Osteoblast (primary cell): ENCODE measurements around the gene ITGB3BP. TPM values are rescaled to one million over a fixed set of nuclear protein-coding genes. Genes with fewer than 3 reads are reported as not detected.

Experiments used
- DNase-seq: peaks from one replicate; pipeline ENCODE4 v3.0.0; 2011; ENCODE audit warnings: low spot score, mixed read lengths; ENCODE audit not compliant: insufficient read length; ENCODE audit errors: missing footprints
- H2AFZ ChIP-seq: 2 replicates; pipeline ENCODE4 v1.6.0; 2011; ENCODE audit warnings: mild to moderate bottlenecking, low read length
- H3K27ac ChIP-seq: 2 replicates; pipeline ENCODE4 v1.5.1; 2011; ENCODE audit warnings: mild to moderate bottlenecking, low read depth, low read length, moderate library complexity
- H3K27me3 ChIP-seq: 2 replicates; pipeline ENCODE4 v1.6.0; 2012; ENCODE audit warnings: mild to moderate bottlenecking, control low read depth, inconsistent platforms, low read length, moderate library complexity; ENCODE audit not compliant: insufficient read depth
- H3K36me3 ChIP-seq: 2 replicates; pipeline ENCODE4 v1.5.1; 2011; ENCODE audit warnings: mild to moderate bottlenecking, low read length, control low read depth, moderate library complexity; ENCODE audit not compliant: insufficient read depth
- H3K4me1 ChIP-seq: 2 replicates; pipeline ENCODE4 v1.5.1; 2011; ENCODE audit warnings: mild to moderate bottlenecking, low read length, control low read depth, moderate library complexity; ENCODE audit not compliant: insufficient read depth
- H3K4me2 ChIP-seq: 2 replicates; pipeline ENCODE4 v1.6.0; 2011; ENCODE audit warnings: mild to moderate bottlenecking, low read length; ENCODE audit not compliant: insufficient read depth
- H3K4me3 ChIP-seq: fragments of 200-600 bp; sonication (generic); 3 replicates; pipeline ENCODE4 v1.5.1; 2012; ENCODE audit warnings: mild to moderate bottlenecking, low read length, inconsistent platforms; ENCODE audit not compliant: insufficient read depth
- H3K79me2 ChIP-seq: 2 replicates; pipeline ENCODE4 v1.6.0; 2012; ENCODE audit warnings: mild to moderate bottlenecking, low read length, control low read depth, inconsistent platforms; ENCODE audit not compliant: insufficient read depth
- H3K9me3 ChIP-seq: 2 replicates; pipeline ENCODE4 v1.5.1; 2011; ENCODE audit warnings: low read depth, low read length, control low read depth
- H4K20me1 ChIP-seq: 2 replicates; pipeline ENCODE4 v1.6.0; 2012; ENCODE audit warnings: mild to moderate bottlenecking, low read length, control low read depth; ENCODE audit not compliant: insufficient read depth
- total RNA-seq: library from RNA; depleted of rRNA; stranded (reverse); fragments of >200 nt; gene quantifications from 2 replicates; pipeline ENCODE4 v1.2.3, GENCODE V29; 2012
- TF ChIP-seq, protein P1 (sequence below): IDR thresholded peaks from 2 replicates; pipeline ENCODE4 v1.5.1; 2011; ENCODE audit warnings: mild to moderate bottlenecking, low read depth, low read length, moderate library complexity; ENCODE audit errors: extremely low read depth

Gene ITGB3BP
- total RNA-seq, 1 donor: 10.5 TPM

DNA sequence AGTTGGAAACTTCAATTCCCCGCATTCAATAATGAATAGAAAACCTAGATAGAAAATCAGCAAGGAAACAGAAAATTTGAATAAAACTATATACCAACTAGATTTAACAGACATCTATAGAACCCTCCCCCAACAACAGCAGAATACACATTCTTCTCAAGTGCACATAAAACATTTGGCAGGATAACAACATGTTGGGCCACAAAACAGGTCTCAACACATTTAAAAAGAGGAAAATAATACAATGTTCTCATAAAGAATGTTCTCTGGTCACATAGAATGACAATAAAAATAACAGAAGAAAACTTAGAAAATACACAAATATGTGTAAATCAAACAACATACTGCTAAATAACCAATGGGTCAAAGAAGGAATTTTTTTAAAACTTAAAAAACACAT, 24.9 kb downstream of the ITGB3BP start:
- Histone ChIP-seq H4K20me1 (no peaks in the 10 kb centered on the region), H3K27ac (no peak overlapping the region), H3K9me3 (no peaks in the 10 kb centered on the region), H3K4me2 (no peak overlapping the region), H3K36me3 (no peaks in the 10 kb centered on the region), H3K79me2 (no peaks in the 10 kb centered on the region), H2AFZ (no peak overlapping the region), H3K4me1 (no peaks in the 10 kb centered on the region), H3K4me3 (no peak overlapping the region), H3K27me3 (no peaks in the 10 kb centered on the region)
- TF ChIP-seq, protein P1, sequence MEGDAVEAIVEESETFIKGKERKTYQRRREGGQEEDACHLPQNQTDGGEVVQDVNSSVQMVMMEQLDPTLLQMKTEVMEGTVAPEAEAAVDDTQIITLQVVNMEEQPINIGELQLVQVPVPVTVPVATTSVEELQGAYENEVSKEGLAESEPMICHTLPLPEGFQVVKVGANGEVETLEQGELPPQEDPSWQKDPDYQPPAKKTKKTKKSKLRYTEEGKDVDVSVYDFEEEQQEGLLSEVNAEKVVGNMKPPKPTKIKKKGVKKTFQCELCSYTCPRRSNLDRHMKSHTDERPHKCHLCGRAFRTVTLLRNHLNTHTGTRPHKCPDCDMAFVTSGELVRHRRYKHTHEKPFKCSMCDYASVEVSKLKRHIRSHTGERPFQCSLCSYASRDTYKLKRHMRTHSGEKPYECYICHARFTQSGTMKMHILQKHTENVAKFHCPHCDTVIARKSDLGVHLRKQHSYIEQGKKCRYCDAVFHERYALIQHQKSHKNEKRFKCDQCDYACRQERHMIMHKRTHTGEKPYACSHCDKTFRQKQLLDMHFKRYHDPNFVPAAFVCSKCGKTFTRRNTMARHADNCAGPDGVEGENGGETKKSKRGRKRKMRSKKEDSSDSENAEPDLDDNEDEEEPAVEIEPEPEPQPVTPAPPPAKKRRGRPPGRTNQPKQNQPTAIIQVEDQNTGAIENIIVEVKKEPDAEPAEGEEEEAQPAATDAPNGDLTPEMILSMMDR: no peak
- DNase-seq: no peak

DNA sequence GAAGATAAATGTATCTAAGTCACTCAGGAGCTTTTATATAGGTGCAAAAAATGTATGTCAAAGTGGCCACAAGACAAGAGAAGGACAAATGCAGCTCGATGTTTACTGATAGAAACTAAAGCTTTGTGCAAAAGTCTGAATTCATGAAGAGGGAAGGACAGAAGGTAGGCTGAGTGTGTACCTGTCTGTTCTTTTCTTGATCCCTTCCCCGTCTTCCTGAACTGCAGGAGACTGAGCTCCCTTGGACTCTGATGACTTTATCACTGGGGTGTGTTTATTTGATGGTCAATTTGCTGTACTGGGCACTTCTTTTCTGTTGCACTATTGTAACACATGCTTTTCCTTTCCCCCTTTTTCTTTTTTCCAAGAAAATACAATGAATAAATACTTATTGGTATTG, 25.4 kb downstream of the ITGB3BP start:
- H3K4me3 ChIP-seq: no peak overlapping the region
- H2AFZ ChIP-seq: no peak overlapping the region
- H3K27me3 ChIP-seq: no peaks in the 10 kb centered on the region
- no peaks in the 10 kb centered on the region for H3K79me2 ChIP-seq
- H3K36me3 ChIP-seq: no peaks in the 10 kb centered on the region
- no peak overlapping the region for H3K27ac ChIP-seq
- no peak for DNase-seq
- H3K9me3 ChIP-seq: no peaks in the 10 kb centered on the region
- no peaks in the 10 kb centered on the region for H3K4me1 ChIP-seq
- TF ChIP-seq, protein P1: no peak
- H4K20me1 ChIP-seq: no peaks in the 10 kb centered on the region
- H3K4me2 ChIP-seq: no peak overlapping the region

DNA sequence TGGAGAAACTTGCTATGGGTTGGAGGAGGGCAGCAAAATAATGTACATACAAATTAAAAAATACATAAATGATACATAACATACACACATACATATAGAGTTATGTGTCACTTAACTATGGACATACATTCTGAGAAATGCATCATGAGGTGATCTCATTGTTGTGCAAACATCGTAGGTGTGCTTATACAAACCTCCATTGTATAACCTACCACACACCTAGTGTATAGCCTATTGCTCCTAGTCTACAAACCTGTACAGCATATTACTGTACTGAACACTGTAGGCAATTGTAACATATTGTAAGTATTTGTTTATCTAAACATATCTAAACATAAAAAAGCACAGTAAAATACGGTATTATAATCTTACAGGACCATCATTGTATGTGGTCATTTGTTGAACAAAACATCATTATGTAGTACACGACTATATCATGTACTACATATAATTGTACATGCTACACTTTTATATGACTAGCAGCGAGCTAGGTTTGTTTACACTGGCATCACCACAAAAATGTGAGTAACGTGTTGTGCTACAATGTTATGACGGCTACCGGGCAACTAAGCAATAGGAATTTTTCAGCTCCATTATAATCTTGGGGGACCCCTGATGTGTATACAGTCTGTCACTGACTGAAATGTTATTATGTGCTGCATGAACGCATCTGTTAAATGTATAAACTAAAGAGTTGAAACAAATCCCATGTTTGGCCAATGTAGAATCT, 35.5 kb downstream of the ITGB3BP start:
- no peaks in the 10 kb centered on the region for H4K20me1 ChIP-seq
- no peak overlapping the region for H2AFZ ChIP-seq
- no peak overlapping the region for H3K4me2 ChIP-seq
- no peaks in the 10 kb centered on the region for H3K9me3 ChIP-seq
- H3K4me1 ChIP-seq: no peaks in the 10 kb centered on the region
- TF ChIP-seq, protein P1: no peak
- no peaks in the 10 kb centered on the region for H3K36me3 ChIP-seq
- no peak overlapping the region for H3K27ac ChIP-seq
- H3K27me3 ChIP-seq: no peaks in the 10 kb centered on the region
- H3K4me3 ChIP-seq: no peak overlapping the region
- no peaks in the 10 kb centered on the region for H3K79me2 ChIP-seq
- DNase-seq: no peak

DNA sequence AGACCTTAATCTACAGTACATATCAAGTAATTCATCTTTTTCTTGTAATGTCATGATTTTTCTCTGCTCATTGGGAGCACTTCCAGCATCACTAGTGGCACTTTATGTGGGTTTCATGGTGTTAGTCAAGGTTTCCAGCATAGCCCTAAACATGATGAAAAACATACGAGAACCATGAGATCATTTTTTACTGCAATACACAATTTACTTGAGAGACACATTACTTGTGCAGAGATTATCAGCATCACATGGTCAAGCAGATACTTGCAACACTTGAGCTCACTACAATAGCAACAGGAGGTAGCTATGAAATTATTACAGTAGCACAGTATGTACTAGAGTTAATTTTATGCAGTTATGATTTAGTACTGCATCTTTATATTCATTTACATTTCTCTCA, 36.4 kb downstream of the ITGB3BP start:
- no peaks in the 10 kb centered on the region for H4K20me1 ChIP-seq
- no peak overlapping the region for H2AFZ ChIP-seq
- TF ChIP-seq, protein P1: no peak
- no peaks in the 10 kb centered on the region for H3K36me3 ChIP-seq
- no peaks in the 10 kb centered on the region for H3K4me1 ChIP-seq
- H3K4me3 ChIP-seq: no peak overlapping the region
- H3K27me3 ChIP-seq: no peaks in the 10 kb centered on the region
- H3K9me3 ChIP-seq: no peaks in the 10 kb centered on the region
- no peak overlapping the region for H3K4me2 ChIP-seq
- no peak overlapping the region for H3K27ac ChIP-seq
- no peak for DNase-seq
- no peaks in the 10 kb centered on the region for H3K79me2 ChIP-seq
